Neural crest cell (in vitro differentiated cells): ENCODE measurements around the gene ZSCAN4. TPM values are rescaled to one million over a fixed set of nuclear protein-coding genes. Genes with fewer than 3 reads are reported as not detected.
A peak's percentile ranks its signal among the peaks of the same experiment; 100 is the strongest.

ENCODE experiments used
- DNase-seq: peaks from one replicate; pipeline ENCODE4 v3.0.0; 2021; ENCODE audit warnings: low read depth, mixed read lengths, low spot score
- H3K27ac Mint-ChIP-seq: one replicate; pipeline ENCODE4 v1.8.0; 2021; ENCODE audit warnings: mild to moderate bottlenecking, mixed read lengths; ENCODE audit not compliant: unreplicated experiment
- H3K27me3 Mint-ChIP-seq: 2 replicates; pipeline ENCODE4 v1.8.0; 2021; ENCODE audit warnings: low read depth, mild to moderate bottlenecking, mixed read lengths
- H3K36me3 Mint-ChIP-seq: 2 replicates; pipeline ENCODE4 v1.8.0; 2021; ENCODE audit warnings: low read depth, mild to moderate bottlenecking, mixed read lengths
- H3K4me1 Mint-ChIP-seq: 2 replicates; pipeline ENCODE4 v1.8.0; 2021; ENCODE audit warnings: mixed read lengths
- H3K4me3 Mint-ChIP-seq: one replicate; pipeline ENCODE4 v1.8.0; 2021; ENCODE audit warnings: mild to moderate bottlenecking, mixed read lengths
- H3K9me3 Mint-ChIP-seq: 2 replicates; pipeline ENCODE4 v1.8.0; 2021; ENCODE audit warnings: mixed read lengths
- CTCF ChIP-seq: fragments of 200-600 bp; sonication (generic); conservative IDR thresholded peaks from 2 replicates; pipeline ENCODE4 v1.5.0; 2021; ENCODE audit warnings: antibody characterized with exemption, mild to moderate bottlenecking
- total RNA-seq: library from RNA; stranded (reverse); gene quantifications from 2 replicates; pipeline ENCODE4 v1.2.1, GENCODE V29; 2021

Gene ZSCAN4
- total RNA-seq, 1 donor from 2014 or later, result not detected

GRCh38 chr19:57651654-57651996 lies 17.1 kb upstream of the ZSCAN4 start:
- no peaks in the 10 kb centered on the region for H3K4me1 Mint-ChIP-seq
- DNase-seq, result no peak
- H3K4me3 Mint-ChIP-seq, result no peak overlapping the region
- H3K36me3 Mint-ChIP-seq, result peaks cover 2% of the 10 kb centered on the region
- peaks cover 38% of the 10 kb centered on the region for H3K27me3 Mint-ChIP-seq
- H3K9me3 Mint-ChIP-seq, result peaks cover 17% of the 10 kb centered on the region
- H3K27ac Mint-ChIP-seq, result no peak overlapping the region
- TF ChIP-seq CTCF, result no peak

GRCh38 chr19:57653689-57654088 lies 15.0 kb upstream of the ZSCAN4 start:
- H3K36me3 Mint-ChIP-seq, result no peaks in the 10 kb centered on the region
- H3K27me3 Mint-ChIP-seq, result peaks cover 53% of the 10 kb centered on the region
- no peak overlapping the region for H3K4me3 Mint-ChIP-seq
- no peak overlapping the region for H3K27ac Mint-ChIP-seq
- H3K9me3 Mint-ChIP-seq, result peaks cover 17% of the 10 kb centered on the region
- no peaks in the 10 kb centered on the region for H3K4me1 Mint-ChIP-seq
- DNase-seq, result no peak
- no peak for TF ChIP-seq CTCF

- H3K27ac Mint-ChIP-seq, result no peak overlapping the region
- DNase-seq, result no peak
- H3K4me3 Mint-ChIP-seq, result no peak overlapping the region
- no peak for TF ChIP-seq CTCF
- peaks cover 17% of the 10 kb centered on the region for H3K9me3 Mint-ChIP-seq
- no peaks in the 10 kb centered on the region for H3K4me1 Mint-ChIP-seq
- H3K27me3 Mint-ChIP-seq, result peaks cover 71% of the 10 kb centered on the region
- H3K36me3 Mint-ChIP-seq, result no peaks in the 10 kb centered on the region
Measured at GRCh38 chr19:57655443-57655842, 13.3 kb upstream of the ZSCAN4 start.

GRCh38 chr19:57656346-57656745 lies 12.4 kb upstream of the ZSCAN4 start:
- Mint-ChIP-seq H3K27me3 (peaks cover 78% of the 10 kb centered on the region), H3K4me3 (no peak overlapping the region), H3K27ac (no peak overlapping the region), H3K9me3 (peaks cover 16% of the 10 kb centered on the region), H3K4me1 (no peaks in the 10 kb centered on the region), H3K36me3 (no peaks in the 10 kb centered on the region)
- no peak for DNase-seq
- no peak for TF ChIP-seq CTCF

- H3K27ac Mint-ChIP-seq, result peak overlapping the region; percentile 96
- H3K9me3 Mint-ChIP-seq, result no peaks in the 10 kb centered on the region
- peak; percentile 55 for DNase-seq
- no peaks in the 10 kb centered on the region for H3K36me3 Mint-ChIP-seq
- peaks cover 8% of the 10 kb centered on the region for H3K4me1 Mint-ChIP-seq
- no peak for TF ChIP-seq CTCF
- H3K4me3 Mint-ChIP-seq, result peak overlapping the region; percentile 81
- H3K27me3 Mint-ChIP-seq, result peaks cover 34% of the 10 kb centered on the region
Measured at GRCh38 chr19:57664269-57665127, 4.2 kb upstream of the ZSCAN4 start.
